COLO668 (cell line): ENCODE results near the gene PRKAR1A.
"Not testable (repeated sequence)": the region's sequence is repeated elsewhere in the genome, so short reads cannot be mapped to it uniquely, and the experiment has no call there.

ENCODE experiments used
- DNase-seq: peaks from one replicate; lab custom pipeline; 2025; ENCODE audit not compliant: unreplicated experiment; lab: John Stamatoyannopoulos, UW

PRKAR1A gene

DNA sequence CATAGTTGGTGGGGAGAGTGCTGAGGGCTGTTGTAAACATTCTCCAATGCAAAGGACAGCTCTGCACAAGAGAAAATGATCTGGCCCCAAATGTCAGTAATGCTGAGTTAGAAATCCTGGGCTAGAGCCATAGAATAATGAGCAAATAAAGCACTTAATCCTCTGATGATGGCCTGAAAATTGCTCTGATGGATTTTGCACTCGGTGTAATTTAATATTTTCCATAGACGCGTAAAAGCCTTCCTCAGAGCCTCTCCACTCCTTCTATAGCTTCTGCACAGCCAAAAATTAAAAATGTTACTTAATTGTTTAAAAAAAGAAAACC lies 65.2 kb downstream of the PRKAR1A start:
- no peak for DNase-seq

DNA sequence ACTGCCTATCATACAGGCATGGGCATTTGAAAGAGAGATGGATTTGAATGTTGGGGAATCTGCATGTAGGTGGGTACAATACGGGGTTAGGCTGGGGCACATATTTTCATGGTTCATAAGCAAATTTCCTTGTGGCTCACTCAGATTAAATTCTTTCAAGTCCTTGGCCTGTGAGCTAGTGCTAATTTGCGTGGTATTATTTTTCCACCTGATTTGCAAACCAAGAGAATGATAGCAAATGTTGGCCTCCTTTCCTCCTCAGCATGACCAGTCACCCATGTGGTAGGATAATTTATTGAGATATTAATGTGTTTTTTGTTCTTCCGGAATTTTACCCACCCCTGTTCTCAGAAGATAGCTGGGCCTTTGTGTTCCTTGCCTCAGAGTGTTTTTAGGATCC lies 66.0 kb downstream of the PRKAR1A start:
- no peak for DNase-seq

- no peak for DNase-seq
These were observed 67.1 kb downstream of the PRKAR1A start for GRCh38 chr17:68579194-68579927.

DNA sequence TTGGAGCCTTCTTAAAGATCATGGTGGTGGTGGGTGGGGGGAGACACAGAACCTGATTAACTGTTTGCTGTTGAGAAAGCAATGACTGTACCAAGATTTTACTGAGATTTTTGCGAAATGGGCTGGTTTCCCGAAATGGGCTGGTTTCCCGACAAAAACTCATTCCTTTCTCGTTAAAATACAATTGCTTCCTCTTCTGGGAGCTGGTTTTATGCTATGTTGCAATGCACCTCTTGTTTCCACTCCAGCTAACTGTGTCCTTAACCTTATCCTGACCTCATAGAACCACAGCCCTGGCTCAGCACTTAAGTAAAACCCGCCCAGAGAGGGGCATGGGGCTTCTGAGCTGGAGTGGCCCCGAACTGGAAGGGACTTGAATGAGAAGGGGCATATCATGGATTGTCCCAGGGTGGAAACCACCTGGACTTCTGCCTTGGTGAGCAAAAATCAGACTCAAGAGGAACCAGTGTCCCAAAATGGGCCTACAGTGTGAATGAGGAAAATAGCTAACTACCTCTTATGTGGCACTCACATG lies 68.1 kb downstream of the PRKAR1A start:
- no peak for DNase-seq

GRCh38 chr17:68581863-68582645 lies 69.8 kb downstream of the PRKAR1A start:
- DNase-seq = no peak

- DNase-seq = not testable (repeated sequence)
These were observed 70.6 kb downstream of the PRKAR1A start for GRCh38 chr17:68582867-68583266.

DNA sequence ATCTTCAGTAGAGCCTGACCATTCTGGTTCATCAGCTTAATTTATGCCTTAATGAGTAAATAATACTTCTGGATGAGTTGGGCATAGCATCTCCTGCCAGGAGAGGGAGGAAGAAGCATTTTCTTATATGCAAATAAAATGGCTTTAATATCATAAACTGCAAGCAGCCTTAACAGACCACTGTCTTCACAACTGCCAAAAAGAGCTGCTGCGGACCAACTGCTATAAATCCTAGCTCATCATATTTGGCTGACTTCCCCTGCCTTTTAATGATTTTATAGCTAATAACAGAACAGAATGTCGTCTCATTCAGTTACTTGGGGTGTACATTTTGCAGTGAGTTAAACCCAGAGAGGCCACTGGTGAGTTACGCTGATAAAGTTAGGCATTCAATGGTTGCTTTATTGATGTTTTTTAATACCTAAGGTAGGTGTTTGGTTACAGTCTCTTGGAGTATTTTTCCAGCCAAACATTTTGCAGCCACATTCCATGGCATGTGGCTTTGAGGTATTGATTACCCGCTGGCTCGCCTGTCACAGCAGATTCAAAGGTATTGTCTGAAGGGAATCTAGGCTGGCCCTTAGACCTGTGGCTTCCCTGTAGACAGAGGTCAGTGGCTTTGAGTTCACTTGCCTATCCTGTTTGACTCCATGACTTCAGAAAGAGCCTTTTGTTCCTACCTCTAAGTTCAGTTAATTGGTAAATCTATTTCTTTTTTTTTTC lies 72.5 kb downstream of the PRKAR1A start:
- DNase-seq = no peak

- DNase-seq = no peak
These were observed 73.4 kb downstream of the PRKAR1A start for GRCh38 chr17:68585643-68586042.

DNA sequence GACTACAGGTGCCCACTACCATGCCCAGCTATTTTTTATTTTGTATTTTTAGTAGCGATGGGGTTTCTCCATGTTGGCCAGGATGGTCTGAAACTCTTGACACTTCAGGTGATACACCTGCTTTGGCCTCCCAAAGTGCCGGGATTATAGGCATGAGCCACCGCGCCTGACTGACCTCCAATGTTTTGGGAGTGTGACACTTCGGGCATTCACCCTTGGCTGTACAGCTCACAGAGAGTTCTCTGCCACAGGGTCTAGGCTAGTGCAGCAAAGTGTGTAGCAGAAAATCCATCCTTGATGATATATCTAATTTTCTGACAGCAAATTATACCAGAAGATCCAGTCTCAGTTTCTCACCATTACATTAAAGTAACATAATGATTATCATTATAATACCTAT lies 74.8 kb downstream of the PRKAR1A start:
- no peak for DNase-seq

DNA sequence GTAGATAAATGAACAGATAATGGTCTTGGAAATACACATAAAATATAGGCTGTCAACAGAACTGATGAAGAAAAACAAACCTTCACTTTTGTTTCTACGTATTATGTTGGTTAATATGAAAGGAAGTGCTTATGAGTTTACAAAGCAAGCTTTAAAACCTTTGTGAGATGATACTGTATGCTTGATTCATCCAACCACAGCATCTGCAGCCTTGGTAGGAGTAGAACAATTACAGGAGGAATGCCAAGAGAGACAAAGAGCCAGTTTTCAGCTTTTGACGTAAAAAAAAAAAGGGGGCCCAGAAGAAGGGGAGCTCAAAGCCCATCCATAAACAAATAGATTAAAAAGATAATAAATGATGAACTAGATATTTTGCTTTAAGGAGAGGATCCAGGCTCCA lies 75.6 kb downstream of the PRKAR1A start:
- no peak for DNase-seq

GRCh38 chr17:68588362-68588761 lies 76.1 kb downstream of the PRKAR1A start:
- DNase-seq = no peak

GRCh38 chr17:68589086-68589485 lies 76.9 kb downstream of the PRKAR1A start:
- no peak for DNase-seq

- DNase-seq = no peak
These were observed 79.4 kb downstream of the PRKAR1A start for GRCh38 chr17:68591583-68591982.

- no peak for DNase-seq
These were observed 79.8 kb downstream of the PRKAR1A start for GRCh38 chr17:68592009-68592408.

DNA sequence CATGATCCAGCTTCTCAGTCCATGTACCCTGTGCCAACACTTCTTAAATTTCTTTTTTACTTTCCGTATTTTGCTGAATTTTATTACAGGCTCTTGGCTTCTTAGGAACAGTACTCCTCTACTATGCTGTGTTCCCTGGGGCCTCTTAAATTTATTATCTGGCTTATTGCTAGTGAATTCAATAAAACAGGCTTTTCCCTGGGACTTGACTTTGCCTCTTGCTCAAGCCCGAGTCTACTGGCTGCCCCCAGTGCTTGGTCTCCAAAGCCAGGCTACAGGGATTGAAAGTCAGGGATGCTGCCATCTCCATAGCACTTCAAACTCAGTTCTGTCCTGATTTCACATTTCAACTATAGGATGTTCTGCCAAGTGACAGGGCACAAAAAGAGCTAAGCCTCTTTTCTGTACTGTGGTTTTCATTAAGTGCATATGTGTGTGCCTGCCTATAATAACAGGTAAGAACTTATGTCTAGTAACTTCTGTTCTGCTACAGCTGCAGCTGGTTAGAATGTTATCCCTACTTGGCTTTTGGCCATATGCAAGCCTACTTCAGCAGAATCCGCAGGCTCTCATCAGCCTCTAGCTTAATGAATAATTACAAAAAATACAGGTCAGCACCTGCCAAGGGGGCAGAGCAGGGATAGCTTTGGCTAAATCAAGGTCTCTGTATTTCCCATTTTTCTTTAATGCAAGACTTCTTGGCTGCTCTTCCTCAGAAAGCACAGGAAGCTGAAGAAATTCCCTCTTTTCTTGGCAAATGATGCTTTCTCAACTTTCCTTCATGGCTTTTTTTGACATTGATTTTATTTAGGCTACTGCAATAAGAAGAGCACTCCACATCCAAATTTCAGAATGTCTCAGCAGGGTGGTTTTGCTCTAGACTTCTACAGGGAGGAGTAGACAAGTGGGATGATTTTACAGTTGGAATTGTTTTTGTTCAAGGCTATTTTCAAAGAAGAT lies 80.7 kb downstream of the PRKAR1A start:
- no peak for DNase-seq

DNA sequence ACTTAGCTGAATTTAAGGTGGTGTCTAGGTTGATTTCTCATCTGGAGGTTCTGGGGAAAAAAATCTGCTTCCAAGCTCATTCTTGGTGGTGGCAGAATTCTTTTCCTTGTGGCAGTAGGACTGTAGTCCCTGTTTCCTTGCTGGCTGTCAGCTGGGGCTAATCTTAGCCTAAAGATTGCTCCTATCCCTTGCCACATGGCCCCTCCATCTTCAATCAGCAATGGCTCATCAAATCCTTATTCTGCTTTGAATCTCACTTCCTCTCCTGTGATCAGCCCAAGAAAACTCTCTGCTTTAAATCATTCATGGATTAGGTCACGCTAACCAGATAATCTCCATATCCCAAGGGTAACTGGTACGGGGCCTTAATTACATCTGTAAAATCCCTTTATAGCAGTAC lies 82.3 kb downstream of the PRKAR1A start:
- DNase-seq = no peak

DNA sequence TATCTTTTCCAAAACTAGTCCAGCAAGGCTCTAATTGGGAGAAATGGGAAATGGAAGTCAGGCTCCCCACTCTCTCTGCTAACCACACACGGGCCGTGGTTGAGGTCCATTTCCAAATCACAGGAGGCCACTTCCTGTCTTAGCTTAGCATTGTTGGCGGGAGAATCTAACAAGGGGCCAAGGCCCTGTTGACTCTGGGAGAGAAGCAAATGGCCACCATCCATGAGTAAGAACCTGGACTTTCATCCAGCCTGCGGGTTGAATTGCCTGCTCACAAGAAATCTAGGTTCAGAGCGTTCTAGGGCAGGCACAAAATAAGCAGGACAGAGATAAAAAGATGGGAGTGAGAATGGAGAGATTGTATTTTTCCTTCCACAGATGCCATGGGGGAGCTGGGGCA lies 83.3 kb downstream of the PRKAR1A start:
- no peak for DNase-seq

GRCh38 chr17:68595986-68596385 lies 83.8 kb downstream of the PRKAR1A start:
- no peak for DNase-seq

DNA sequence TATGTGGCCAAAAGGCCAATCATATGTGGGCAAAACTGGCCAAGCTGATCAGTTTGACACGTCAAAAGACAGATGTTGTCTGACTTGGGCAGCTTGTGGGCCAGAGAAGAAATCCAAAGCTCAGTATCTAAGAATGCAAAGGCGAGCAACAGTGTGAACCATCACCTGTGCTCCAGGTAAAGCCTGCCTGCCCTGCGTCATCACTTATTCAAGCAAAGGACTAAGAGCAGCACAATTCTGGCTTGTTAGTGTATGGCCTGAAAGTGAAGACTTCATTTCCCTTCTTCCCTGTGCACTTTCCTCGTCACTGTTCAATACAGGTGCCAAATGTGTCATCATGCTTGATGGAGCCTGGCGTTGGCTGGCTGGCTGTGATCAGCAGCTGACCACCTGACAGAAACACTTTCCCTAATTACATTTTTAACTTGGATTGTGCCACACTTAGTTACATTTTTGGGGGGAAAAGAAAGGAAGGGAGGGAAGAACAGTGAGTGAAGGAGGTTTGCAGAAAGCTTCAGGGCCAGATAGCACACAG lies 84.2 kb downstream of the PRKAR1A start:
- no peak for DNase-seq

- DNase-seq = no peak
These were observed 85.8 kb downstream of the PRKAR1A start for GRCh38 chr17:68598074-68598473.
